ES-I3 (cell line): ENCODE data around the gene DNAH7.

Experiments used
- H3K36me3 ChIP-seq: 2 replicates; pipeline ENCODE4 v1.6.1; 2013; ENCODE audit warnings: mild to moderate bottlenecking, low read length, control low read depth, moderate library complexity; ENCODE audit not compliant: insufficient read depth
- H3K4me1 ChIP-seq: 2 replicates; pipeline ENCODE4 v1.6.1; 2013; ENCODE audit warnings: mild to moderate bottlenecking, control low read depth, low read length; ENCODE audit not compliant: insufficient read depth
- H3K9ac ChIP-seq: 2 replicates; pipeline ENCODE4 v1.6.1; 2013; ENCODE audit warnings: low read depth, mild to moderate bottlenecking, low read length, moderate library complexity
- H3K9me3 ChIP-seq: 2 replicates; pipeline ENCODE4 v1.6.1; 2013; ENCODE audit warnings: mild to moderate bottlenecking, low read length, moderate library complexity; ENCODE audit not compliant: control insufficient read depth, insufficient read depth

Gene DNAH7

DNA sequence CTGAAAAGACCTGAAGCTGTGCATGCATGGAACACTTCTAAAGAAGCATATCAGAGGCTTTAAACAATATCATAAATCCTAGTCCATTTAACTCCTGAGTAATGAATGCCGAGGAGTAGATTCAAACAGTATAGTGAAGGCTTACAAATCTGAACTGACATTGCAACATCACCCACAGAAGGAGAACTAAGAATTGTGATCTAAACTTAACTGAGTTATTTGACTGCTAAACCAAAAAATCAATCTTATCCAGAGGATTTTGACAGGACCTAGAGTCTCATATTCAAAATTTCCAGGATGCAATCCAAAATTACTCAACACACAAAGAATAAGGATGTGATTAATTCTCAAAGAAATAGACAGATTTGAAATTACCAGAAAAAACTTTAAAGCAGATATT lies 230.6 kb downstream of the DNAH7 start:
- Histone ChIP-seq H3K36me3 (no peaks in the 10 kb centered on the region), H3K9ac (no peak overlapping the region), H3K9me3 (no peaks in the 10 kb centered on the region), H3K4me1 (no peaks in the 10 kb centered on the region)

DNA sequence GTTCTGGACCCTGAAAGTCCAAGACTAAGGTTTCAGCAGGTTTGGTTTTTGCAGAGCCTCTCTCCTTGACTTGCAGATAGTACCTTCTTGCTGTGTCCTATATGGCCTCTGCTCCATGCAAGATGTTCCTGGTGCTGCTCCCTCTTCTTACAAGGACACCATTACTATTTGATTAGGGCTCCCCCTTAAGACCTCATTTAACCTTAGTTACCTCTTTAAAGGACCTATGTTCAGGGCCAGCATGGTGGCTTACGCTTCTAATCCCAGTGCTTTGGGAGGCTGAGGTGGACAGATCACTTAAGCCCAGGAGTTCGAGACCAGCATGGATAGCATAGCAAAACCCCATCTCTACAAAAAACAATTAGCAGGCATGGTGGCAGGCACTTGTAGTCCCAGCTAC lies 232.6 kb downstream of the DNAH7 start:
- no peaks in the 10 kb centered on the region for H3K36me3 ChIP-seq
- H3K9ac ChIP-seq, result no peak overlapping the region
- peaks cover 7% of the 10 kb centered on the region; the same call in 1 of the 2 replicates for H3K4me1 ChIP-seq
- no peaks in the 10 kb centered on the region for H3K9me3 ChIP-seq

DNA sequence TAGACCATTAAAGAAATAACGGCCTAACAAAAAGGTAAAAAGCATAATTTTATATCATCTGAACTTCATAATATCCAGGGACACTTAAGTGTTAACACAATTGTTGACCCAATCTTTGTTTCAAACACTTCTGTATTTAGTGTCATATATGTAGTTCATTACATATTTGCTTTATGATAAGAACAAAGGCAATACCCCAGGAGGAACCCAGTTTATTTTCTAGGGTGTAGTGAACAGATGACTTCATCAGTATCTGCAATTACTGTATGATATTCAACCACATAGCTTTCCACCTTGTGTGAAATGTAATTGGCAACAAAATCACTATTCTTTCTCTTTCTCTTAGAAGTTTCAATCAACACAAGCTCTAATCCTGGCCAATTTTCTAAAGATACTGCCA lies 233.8 kb downstream of the DNAH7 start:
- Histone ChIP-seq H3K4me1 (peaks cover 7% of the 10 kb centered on the region; the same call in 1 of the 2 replicates), H3K9ac (no peak overlapping the region), H3K36me3 (no peaks in the 10 kb centered on the region), H3K9me3 (no peaks in the 10 kb centered on the region)

DNA sequence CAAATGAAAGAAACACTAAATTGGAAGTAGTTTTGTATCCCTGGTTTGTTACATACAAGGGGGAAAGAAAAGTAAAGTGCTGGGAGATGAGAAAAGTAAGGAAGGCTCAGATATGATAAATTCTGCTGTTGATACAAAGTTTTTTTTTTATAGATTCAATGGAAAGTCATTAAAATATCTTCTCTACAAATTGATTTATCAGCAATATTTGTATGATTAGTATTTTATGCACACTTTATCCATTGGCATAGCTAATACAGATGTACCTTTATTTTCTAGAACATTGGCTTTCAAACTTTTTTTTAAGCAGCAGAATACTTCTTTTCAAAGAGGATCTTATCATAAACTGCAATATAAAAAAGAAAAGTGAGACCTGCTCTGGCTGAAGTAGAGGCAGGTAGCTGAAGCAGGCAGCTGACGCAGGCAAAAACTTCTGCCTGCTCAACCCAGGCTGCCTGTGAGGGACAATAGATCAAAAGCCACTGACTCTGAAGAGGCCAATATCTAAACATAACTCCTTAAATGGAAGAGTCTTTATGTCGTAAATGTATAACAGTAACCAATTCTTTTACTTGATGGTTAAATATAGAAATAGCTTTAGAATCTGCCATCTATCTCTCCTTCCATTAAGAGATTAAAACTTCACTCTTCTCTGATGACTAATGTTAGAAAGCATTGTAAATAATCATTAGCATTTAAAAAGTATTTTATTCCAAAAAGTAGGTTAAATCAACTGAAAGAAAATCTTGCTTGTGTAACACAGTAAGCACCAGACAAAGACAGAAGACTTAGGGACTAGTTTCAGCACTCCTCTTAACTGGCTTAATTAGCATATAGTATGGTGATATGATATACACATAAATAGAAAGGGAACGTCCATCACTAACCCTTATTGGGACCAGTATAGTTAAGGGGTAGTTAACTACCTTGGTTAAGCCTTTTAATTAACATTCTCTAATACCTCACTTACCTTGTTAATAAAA lies 237.4 kb downstream of the DNAH7 start:
- Histone ChIP-seq H3K4me1 (peaks cover 7% of the 10 kb centered on the region; the same call in 1 of the 2 replicates), H3K9me3 (no peaks in the 10 kb centered on the region), H3K36me3 (no peaks in the 10 kb centered on the region), H3K9ac (no peak overlapping the region)

DNA sequence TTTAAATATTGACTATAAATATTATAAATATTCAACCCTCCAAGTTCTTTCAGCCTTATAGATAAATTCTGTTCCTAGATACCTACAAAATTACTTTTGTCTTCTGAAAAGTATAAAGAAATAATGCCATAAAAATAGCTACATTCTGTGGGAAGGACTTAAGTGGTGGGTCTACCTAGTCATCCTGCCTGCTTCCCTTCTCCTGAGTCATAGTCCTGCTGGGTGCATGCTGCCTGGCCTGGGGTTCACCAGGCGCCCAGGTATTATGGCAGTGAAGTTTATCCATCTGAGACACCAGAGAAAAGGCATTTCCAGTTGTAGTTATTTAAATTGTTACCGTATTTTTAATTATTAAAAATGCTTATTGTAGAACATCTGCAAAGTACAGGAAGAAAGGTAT lies 244.2 kb downstream of the DNAH7 start:
- no peaks in the 10 kb centered on the region for H3K36me3 ChIP-seq
- H3K9me3 ChIP-seq, result no peaks in the 10 kb centered on the region
- peaks cover 11% of the 10 kb centered on the region; the same call in 1 of the 2 replicates for H3K4me1 ChIP-seq
- no peak overlapping the region for H3K9ac ChIP-seq

DNA sequence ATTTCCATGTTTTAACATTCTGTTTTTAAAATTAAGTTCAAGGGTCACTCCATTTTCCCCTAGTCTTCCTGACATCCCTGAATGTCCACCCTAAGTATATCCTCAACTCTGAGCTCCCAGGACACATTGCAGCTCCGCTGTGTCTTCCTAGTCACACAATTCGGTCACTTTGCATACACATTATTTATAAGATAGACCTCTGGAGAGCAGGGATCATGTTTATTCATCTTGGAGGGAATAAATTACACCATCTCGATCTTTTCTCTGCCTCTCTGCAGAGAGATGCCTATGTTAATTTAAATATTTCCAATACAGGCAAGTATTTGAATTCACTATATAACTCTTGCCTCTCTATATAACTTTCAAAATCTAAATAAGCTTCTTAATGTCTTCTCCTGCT lies 245.4 kb downstream of the DNAH7 start:
- no peak overlapping the region for H3K9ac ChIP-seq
- H3K4me1 ChIP-seq, result peaks cover 11% of the 10 kb centered on the region; the same call in 1 of the 2 replicates
- no peaks in the 10 kb centered on the region for H3K36me3 ChIP-seq
- no peaks in the 10 kb centered on the region for H3K9me3 ChIP-seq

DNA sequence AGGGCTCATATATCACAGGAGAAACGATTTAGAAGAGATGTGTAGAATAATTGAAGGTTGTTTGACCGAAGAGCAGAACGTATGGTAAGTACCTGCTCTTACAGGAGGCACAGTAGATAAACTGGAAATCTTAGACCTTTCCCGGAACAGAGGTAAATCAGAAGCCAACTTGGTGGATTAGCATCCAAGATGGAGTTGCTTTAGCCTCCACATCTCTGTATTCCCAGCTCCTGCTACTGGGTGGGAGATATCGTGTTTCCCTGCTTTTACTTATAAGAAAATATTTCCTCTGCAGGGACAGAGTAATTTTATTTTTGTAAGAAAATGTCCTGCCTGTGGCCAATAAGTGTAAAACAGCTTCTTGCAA lies 247.1 kb downstream of the DNAH7 start:
- peaks cover 11% of the 10 kb centered on the region; the same call in 1 of the 2 replicates for H3K4me1 ChIP-seq
- H3K36me3 ChIP-seq, result no peaks in the 10 kb centered on the region
- H3K9ac ChIP-seq, result no peak overlapping the region
- H3K9me3 ChIP-seq, result no peaks in the 10 kb centered on the region

DNA sequence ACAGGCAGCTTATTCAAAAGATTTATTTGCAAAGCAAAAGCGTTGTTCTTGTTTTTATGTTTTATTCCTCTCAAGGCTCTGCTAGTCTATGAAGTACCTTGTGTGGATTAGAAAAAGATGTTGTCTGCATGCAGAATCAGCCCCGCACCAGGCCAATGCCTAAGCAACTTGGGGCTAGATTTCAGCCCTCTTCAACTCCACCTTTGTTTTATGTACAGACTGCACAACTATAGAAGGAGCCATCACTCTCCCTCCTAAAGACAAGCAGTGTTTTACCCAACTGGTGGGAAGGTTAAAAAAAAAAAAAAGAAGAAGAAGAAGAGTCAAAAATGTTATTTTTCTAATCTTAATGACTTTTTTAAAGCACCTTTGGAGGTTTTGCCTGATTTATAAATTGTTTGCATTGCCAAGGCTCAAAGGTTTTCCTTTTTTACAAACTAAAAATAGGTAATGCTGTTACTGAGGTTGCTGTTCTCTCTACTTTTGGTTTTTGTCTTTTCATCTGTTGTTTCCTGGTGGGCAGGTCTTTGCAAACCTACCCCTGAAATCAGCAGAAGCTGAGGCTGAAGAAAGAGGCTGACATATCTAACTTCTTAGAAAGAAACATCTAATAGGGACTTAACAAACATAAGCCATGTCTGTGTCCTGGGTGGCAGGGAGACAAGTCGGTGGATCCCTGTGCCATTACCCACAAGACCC lies 247.6 kb downstream of the DNAH7 start:
- no peaks in the 10 kb centered on the region for H3K36me3 ChIP-seq
- H3K9ac ChIP-seq, result no peak overlapping the region; the same call in 1 of the 2 replicates
- H3K9me3 ChIP-seq, result no peaks in the 10 kb centered on the region
- H3K4me1 ChIP-seq, result peaks cover 11% of the 10 kb centered on the region; the same call in 1 of the 2 replicates

DNA sequence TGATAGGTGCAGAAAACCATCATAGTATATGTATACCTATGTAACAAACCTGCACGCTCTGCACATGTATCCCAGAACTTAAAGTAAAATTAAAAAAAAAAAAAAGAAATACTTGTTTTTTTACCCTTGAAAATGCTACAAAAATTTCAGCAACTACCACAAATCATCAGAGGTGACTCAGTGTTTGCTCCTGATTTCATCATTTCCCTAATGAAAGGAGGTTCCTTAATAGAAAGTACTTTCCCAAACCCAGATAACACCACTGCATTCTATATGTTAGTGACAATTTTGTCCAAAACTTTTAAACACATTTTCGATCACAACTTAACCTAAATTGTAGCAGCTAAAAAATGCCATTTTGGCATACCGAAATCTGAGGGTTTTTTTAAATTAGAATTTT lies 248.3 kb downstream of the DNAH7 start:
- Histone ChIP-seq H3K9me3 (no peaks in the 10 kb centered on the region), H3K4me1 (peaks cover 11% of the 10 kb centered on the region; the same call in 1 of the 2 replicates), H3K9ac (no peak overlapping the region), H3K36me3 (no peaks in the 10 kb centered on the region)

DNA sequence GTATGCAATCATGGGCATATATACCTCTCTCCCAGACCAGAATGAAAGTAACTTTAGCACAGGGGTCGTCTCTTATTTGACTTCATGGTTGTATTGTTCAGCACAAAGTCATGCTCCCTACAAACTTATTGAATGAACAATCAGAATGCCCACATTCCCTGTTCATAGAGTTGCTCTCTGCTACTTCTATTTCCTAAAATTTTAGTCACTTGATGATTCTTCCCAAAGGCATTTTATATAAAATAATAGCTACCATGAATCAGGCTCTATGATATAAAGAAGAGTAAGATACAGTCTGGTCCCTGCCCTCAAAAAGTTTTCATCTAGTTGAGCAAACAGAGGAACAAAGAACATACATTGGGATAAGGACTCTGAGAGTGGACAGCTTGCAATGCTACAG lies 249.4 kb downstream of the DNAH7 start:
- Histone ChIP-seq H3K36me3 (no peaks in the 10 kb centered on the region; the same call in 1 of the 2 replicates), H3K9me3 (no peaks in the 10 kb centered on the region), H3K9ac (no peak overlapping the region), H3K4me1 (peaks cover 11% of the 10 kb centered on the region; the same call in 1 of the 2 replicates)

DNA sequence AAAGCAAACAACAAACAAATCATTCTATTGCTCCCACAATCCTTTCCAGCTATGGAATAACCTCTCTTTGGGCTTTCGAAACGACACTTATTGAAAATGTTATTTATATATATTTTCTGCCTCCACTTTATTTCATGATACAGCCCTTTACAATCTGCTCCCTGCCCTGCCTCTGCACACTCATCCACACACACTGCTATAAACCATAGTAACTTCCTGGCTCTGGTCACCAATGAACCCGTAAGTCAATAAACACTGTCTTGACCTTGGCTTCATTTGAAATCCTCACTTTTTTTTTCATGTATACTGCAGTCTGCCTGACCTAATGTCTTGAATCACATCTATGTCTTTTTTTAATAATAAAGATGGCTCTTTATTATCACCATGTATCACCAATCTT lies 250.1 kb downstream of the DNAH7 start:
- H3K4me1 ChIP-seq, result peaks cover 12% of the 10 kb centered on the region; the same call in 1 of the 2 replicates
- H3K9ac ChIP-seq, result no peak overlapping the region
- H3K9me3 ChIP-seq, result no peaks in the 10 kb centered on the region
- H3K36me3 ChIP-seq, result no peaks in the 10 kb centered on the region; the same call in 1 of the 2 replicates

DNA sequence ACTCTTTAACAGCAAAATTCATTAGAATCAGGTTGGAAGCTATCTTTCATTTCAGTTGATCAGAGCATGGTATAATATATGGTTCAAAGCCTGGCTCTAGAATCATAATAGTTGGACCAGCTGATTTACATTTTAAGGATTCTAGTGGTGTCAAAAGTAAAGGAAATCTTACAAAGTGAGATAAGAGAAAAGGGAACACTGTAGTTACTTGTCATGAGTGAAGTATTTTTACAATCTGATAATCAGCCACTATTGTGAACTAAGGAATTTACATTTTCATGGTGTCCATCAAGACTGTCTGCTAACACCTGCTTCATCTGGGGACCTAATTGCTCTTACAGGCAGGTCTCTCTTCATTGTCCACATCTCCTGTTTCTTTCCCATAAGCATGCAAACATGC lies 250.5 kb downstream of the DNAH7 start:
- Histone ChIP-seq H3K9me3 (no peaks in the 10 kb centered on the region), H3K9ac (no peak overlapping the region), H3K36me3 (no peaks in the 10 kb centered on the region; the same call in 1 of the 2 replicates), H3K4me1 (peaks cover 16% of the 10 kb centered on the region; the same call in 1 of the 2 replicates)

DNA sequence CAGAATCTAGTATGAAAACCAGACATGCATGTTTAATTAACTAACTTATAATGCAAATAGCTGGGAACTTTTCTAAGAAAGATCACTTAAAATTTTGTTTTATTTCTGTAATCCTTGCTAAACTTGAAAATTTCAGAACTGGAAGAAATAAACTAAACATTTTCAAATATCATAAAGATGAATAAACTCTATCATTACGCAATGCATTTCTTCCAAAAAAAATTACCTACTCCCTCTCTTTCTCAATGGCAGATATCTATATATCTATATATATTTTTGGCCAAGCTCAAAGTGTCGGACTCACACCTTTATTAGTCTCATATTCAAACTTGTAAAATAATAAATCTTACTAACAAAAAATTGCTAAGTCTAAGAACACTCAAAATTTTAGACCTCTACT lies 253.6 kb downstream of the DNAH7 start:
- Histone ChIP-seq H3K9me3 (no peaks in the 10 kb centered on the region), H3K9ac (no peak overlapping the region), H3K4me1 (0 out of 2 replicates have a peak, but pooled peaks cover 11% of the 10 kb centered on the region), H3K36me3 (no peaks in the 10 kb centered on the region; the same call in 1 of the 2 replicates)

DNA sequence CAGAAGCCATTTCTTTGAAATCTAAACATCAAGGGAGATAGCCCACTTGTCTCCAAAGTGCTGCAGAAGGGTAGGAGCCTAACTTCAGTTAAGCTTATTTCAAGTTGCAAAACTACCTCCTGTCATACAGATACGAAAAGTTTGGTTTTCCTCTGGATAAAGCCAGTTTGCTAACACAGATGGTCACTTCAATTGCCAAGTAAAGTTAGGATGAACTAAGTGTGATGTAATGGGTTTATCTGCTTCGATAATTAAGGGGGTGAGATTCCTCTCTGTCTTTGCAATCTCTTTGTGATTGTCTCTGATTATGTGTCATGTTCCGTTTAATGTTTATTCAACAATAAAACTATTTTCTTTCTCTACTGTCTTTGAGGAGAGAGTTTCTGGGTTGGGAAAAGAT lies 255.2 kb downstream of the DNAH7 start:
- H3K9ac ChIP-seq, result no peak overlapping the region
- H3K36me3 ChIP-seq, result no peaks in the 10 kb centered on the region; the same call in 1 of the 2 replicates
- H3K9me3 ChIP-seq, result no peaks in the 10 kb centered on the region
- 0 out of 2 replicates have a peak, but pooled peaks cover 9% of the 10 kb centered on the region for H3K4me1 ChIP-seq
